GM19438 (cell line): ENCODE results near the gene NGF.

Source experiments
- ATAC-seq: cut with Tn5 transposase; IDR thresholded peaks from one replicate; pipeline ENCODE4 v1.9.1; 2021; ENCODE audit warnings: low read depth; ENCODE audit not compliant: unreplicated experiment

NGF gene

GRCh38 chr1:115240297-115240696 lies 97.8 kb downstream of the NGF start:
- no peak for ATAC-seq

GRCh38 chr1:115239426-115239825 lies 98.6 kb downstream of the NGF start:
- no peak for ATAC-seq

GRCh38 chr1:115239148-115239422 lies 99.0 kb downstream of the NGF start:
- ATAC-seq: no peak

GRCh38 chr1:115238336-115239147 lies 99.5 kb downstream of the NGF start:
- no peak for ATAC-seq

GRCh38 chr1:115237507-115237906 lies 100.5 kb downstream of the NGF start:
- no peak for ATAC-seq

- no peak for ATAC-seq
These were observed 101.0 kb downstream of the NGF start for GRCh38 chr1:115237023-115237422.
